ENCODE measurements around the gene EXO5.

- TF ChIP-seq FOXP2 (optimal IDR thresholded peaks at IDR 0.05; ENCODE audit: control extremely low read depth, extremely low read length, insufficient read depth) (no peak), EZH2 (IDR thresholded peaks at IDR 0.05) (no peak)
These were observed 23.5 kb downstream of the EXO5 start for GRCh38 chr1:40532062-40532389.
